ENCODE measurements around the gene SARS1.

The SARS1 gene

GRCh38 chr1:109251277-109252166, 37.8 kb downstream of the SARS1 start:
- no peak for DNase-seq

- DNase-seq: no peak
Measured at GRCh38 chr1:109252167-109252892, 38.6 kb downstream of the SARS1 start.

- no peak for DNase-seq
Measured at GRCh38 chr1:109252893-109253802, 39.4 kb downstream of the SARS1 start.

- no peak for DNase-seq
Measured at GRCh38 chr1:109253803-109254620, 40.3 kb downstream of the SARS1 start.

GRCh38 chr1:109254621-109255096, 40.9 kb downstream of the SARS1 start:
- no peak for DNase-seq

GRCh38 chr1:109255097-109255651, 41.5 kb downstream of the SARS1 start:
- DNase-seq: no peak

GRCh38 chr1:109255678-109256077, 42.0 kb downstream of the SARS1 start:
- DNase-seq: no peak

GRCh38 chr1:109256085-109256484, 42.4 kb downstream of the SARS1 start:
- DNase-seq: no peak

- DNase-seq: no peak
Measured at GRCh38 chr1:109256971-109257681, 43.4 kb downstream of the SARS1 start.

- DNase-seq: no peak
Measured at GRCh38 chr1:109257682-109258421, 44.1 kb downstream of the SARS1 start.

GRCh38 chr1:109258481-109259466, 45.1 kb downstream of the SARS1 start:
- no peak for DNase-seq

GRCh38 chr1:109259674-109260557, 46.2 kb downstream of the SARS1 start:
- no peak for DNase-seq

- no peak for DNase-seq
Measured at GRCh38 chr1:109261006-109261405, 47.3 kb downstream of the SARS1 start.

GRCh38 chr1:109261578-109261977, 47.9 kb downstream of the SARS1 start:
- no peak for DNase-seq

- no peak for DNase-seq
Measured at GRCh38 chr1:109262231-109263055, 48.7 kb downstream of the SARS1 start.

- no peak for DNase-seq
Measured at GRCh38 chr1:109263234-109263596, 49.5 kb downstream of the SARS1 start.

Measured in NCI-H774 (cell line).